A549 (cell line): ENCODE measurements around the gene BICC1. TPM values are rescaled to one million over a fixed set of nuclear protein-coding genes. Genes with fewer than 3 reads are reported as not detected.

ENCODE experiments used
- ATAC-seq, 2 experiments: fragments of 200-7000 bp in 1 of 2; fragments of >200 bp in 1 of 2; cut with Nextera tagmentation in 1 of 2; cut with Tn5 transposase in 1 of 2; 3 replicates each; pipeline versions ENCODE4 v1.8.0 to v1.9.1; 2018 to 2020; ENCODE audit warnings: mild to moderate bottlenecking in 1 of 2, moderate library complexity in 1 of 2
- CTCF ChIA-PET: fragments of 300-600 bp; sonication (Branson Sonifier 250); formaldehyde crosslinking; extraction: SDS; loops from one replicate; lab custom pipeline; 2021; ENCODE audit warnings: antibody characterized with exemption, inconsistent platforms; lab: Yijun Ruan, JAX
- POLR2A ChIA-PET: fragments of 350-600 bp; formaldehyde crosslinking; extraction: SDS; loops from one replicate; lab custom pipeline; 2021; ENCODE audit warnings: antibody characterized with exemption, inconsistent platforms; lab: Yijun Ruan, JAX
- DNase-seq, 2 experiments: peaks; one replicate each; pipeline versions ENCODE4 v3.0.0 to v3.0.0-alpha.2; 2011 to 2016; ENCODE audit warnings: low read depth in 1 of 2, low spot score in 1 of 2
- FAIRE-seq: peaks from 2 replicates; lab custom pipeline; 2011; peaks lifted over from hg19 to GRCh38; lab: Jason Lieb, UNC
- H3K27ac ChIP-seq, 2 experiments: fragments of >200 bp; sonication (Bioruptor Twin); formaldehyde crosslinking; 3 replicates each; pipeline ENCODE4 v1.5.1; 2016 to 2017
- H3K4me1 ChIP-seq: fragments of >200 bp; sonication (Bioruptor Twin); formaldehyde crosslinking; 3 replicates; pipeline ENCODE4 v1.6.1; 2016
- H3K4me2 ChIP-seq: fragments of >200 bp; sonication (Bioruptor Twin); formaldehyde crosslinking; 3 replicates; pipeline ENCODE4 v1.6.1; 2016
- H3K4me3 ChIP-seq: fragments of >200 bp; sonication (Bioruptor Twin); formaldehyde crosslinking; 3 replicates; pipeline ENCODE4 v1.5.1; 2016
- H3K9me3 ChIP-seq: fragments of >200 bp; sonication (Bioruptor Twin); formaldehyde crosslinking; 3 replicates; pipeline ENCODE4 v1.6.1; 2016
- ATOH8 ChIP-seq: fragments of 250-450 bp; sonication (Bioruptor Pico); IDR thresholded peaks from 2 replicates; pipeline ENCODE4 v1.5.0; 2020; ENCODE audit warnings: low read depth, mild to moderate bottlenecking, moderate library complexity
- BHLHE40 ChIP-seq: IDR thresholded peaks from 2 replicates; pipeline ENCODE4 v1.6.1; 2012; ENCODE audit warnings: low read depth, low read length, inconsistent platforms
- EHMT2 ChIP-seq: fragments of 200-600 bp; sonication (generic); IDR thresholded peaks from 2 replicates; pipeline ENCODE4 v1.6.1; 2016; ENCODE audit warnings: antibody characterized with exemption, low read depth, mild to moderate bottlenecking, moderate library complexity
- ELK1 ChIP-seq: fragments of 150-350 bp; IDR thresholded peaks from 2 replicates; pipeline ENCODE4 v1.6.1; 2014; ENCODE audit warnings: low read depth, mild to moderate bottlenecking, low read length
- EP300 ChIP-seq, 2 experiments: fragments of >200 bp; sonication (Bioruptor Twin); formaldehyde crosslinking; IDR thresholded peaks; 2 replicates in 1 of 2; 3 replicates in 1 of 2; pipeline ENCODE4 v1.6.1; 2016 to 2017
- ESRRA ChIP-seq: fragments of 150-350 bp; IDR thresholded peaks from 2 replicates; pipeline ENCODE4 v1.6.1; 2014; ENCODE audit warnings: mild to moderate bottlenecking, low read length, borderline replicate concordance
- FOSL2 ChIP-seq, 2 experiments: fragments of 450-650 bp in 1 of 2; fragments of >200 bp in 1 of 2; sonication (Bioruptor Twin) in 1 of 2; formaldehyde crosslinking; IDR thresholded peaks; 2 replicates each; pipeline versions ENCODE4 v1.5.0 to v1.6.1; 2016 to 2020; ENCODE audit warnings: mild to moderate bottlenecking in 1 of 2, moderate library complexity in 1 of 2
- FOXS1 ChIP-seq: fragments of 250-450 bp; sonication (Bioruptor Pico); IDR thresholded peaks from 2 replicates; pipeline ENCODE4 v1.5.0; 2020; ENCODE audit warnings: mild to moderate bottlenecking, moderate library complexity
- GATA3 ChIP-seq: IDR thresholded peaks from 2 replicates; pipeline ENCODE4 v1.6.1; 2012; ENCODE audit warnings: borderline replicate concordance
- HDAC2 ChIP-seq: fragments of 200-600 bp; sonication (generic); IDR thresholded peaks from 2 replicates; pipeline ENCODE4 v1.6.1; 2016
- HOXA7 ChIP-seq: fragments of 250-450 bp; sonication (Bioruptor Pico); IDR thresholded peaks from 2 replicates; pipeline ENCODE4 v1.5.0; 2020; ENCODE audit warnings: mild to moderate bottlenecking, moderate library complexity
- HOXB13 ChIP-seq: fragments of 250-450 bp; sonication (Bioruptor Pico); IDR thresholded peaks from 2 replicates; pipeline ENCODE4 v1.5.0; 2020; ENCODE audit warnings: low read depth, mild to moderate bottlenecking, moderate library complexity
- JUNB ChIP-seq: fragments of >200 bp; sonication (Bioruptor Twin); formaldehyde crosslinking; IDR thresholded peaks from 2 replicates; pipeline ENCODE4 v1.6.1; 2016
- MAFK ChIP-seq: fragments of 450-650 bp; IDR thresholded peaks from 2 replicates; pipeline ENCODE4 v1.6.1; 2014; ENCODE audit not compliant: partially characterized antibody
- NPAS2 ChIP-seq: fragments of 250-450 bp; sonication (Bioruptor Pico); IDR thresholded peaks from 2 replicates; pipeline ENCODE4 v1.8.0; 2022; ENCODE audit warnings: mild to moderate bottlenecking, moderate library complexity, borderline replicate concordance
- NR3C1 ChIP-seq: fragments of >200 bp; sonication (Bioruptor Twin); formaldehyde crosslinking; IDR thresholded peaks from 3 replicates; pipeline ENCODE4 v1.6.1; 2017
- PHF8 ChIP-seq: fragments of 200-600 bp; sonication (generic); IDR thresholded peaks from 2 replicates; pipeline ENCODE4 v1.6.1; 2016; ENCODE audit warnings: low read depth, mild to moderate bottlenecking, antibody characterized with exemption, moderate library complexity, borderline replicate concordance
- RAD21 ChIP-seq, 2 experiments: fragments of >200 bp in 1 of 2; sonication (Bioruptor Twin) in 1 of 2; formaldehyde crosslinking in 1 of 2; IDR thresholded peaks in 1 of 2; conservative IDR thresholded peaks in 1 of 2; 2 replicates in 1 of 2; 3 replicates in 1 of 2; pipeline ENCODE4 v1.6.1; 2012 to 2018; ENCODE audit warnings: inconsistent platforms in 1 of 2
- RFX5 ChIP-seq: fragments of 450-650 bp; IDR thresholded peaks from 2 replicates; pipeline ENCODE4 v1.7.1; 2014; ENCODE audit warnings: antibody characterized with exemption, mild to moderate bottlenecking, moderate library complexity
- WGBS: methylation state at CpG from one replicate; pipeline ENCODE4 v1.1.6; 2017; ENCODE audit errors: missing lambda C conversion rate; 5-methylcytosine and 5-hydroxymethylcytosine counted together
- polyA plus RNA-seq, 4 experiments: library from polyadenylated mRNA; depleted of rRNA in 3 of 4; stranded (reverse); fragments of >200 nt; fragmentation: RNase III in 1 of 4; extraction: RNeasy Plus Mini Kit Qiagen cat#74134 plus additional on column Dnase treatment in 1 of 4; gene quantifications; 2 replicates in 3 of 4; 3 replicates in 1 of 4; pipeline ENCODE4 v1.2.3, GENCODE V29; 2011 to 2017
- TF ChIP-seq, protein P1 (sequence below): IDR thresholded peaks from 2 replicates; pipeline ENCODE4 v1.6.1; 2012

Gene BICC1
- polyA plus RNA-seq, 2 of the 4 experiments (the other 2 are of a cell fraction) = 36.9 to 56.8 TPM

GRCh38 chr10:58820386-58820785 is 307.7 kb downstream of the BICC1 start:
- peaks cover 59% of the 10 kb centered on the region for H3K4me1 ChIP-seq
- WGBS = 74% methylated on average over 1 of the region's 1 CpG
- H3K9me3 ChIP-seq = no peaks in the 10 kb centered on the region
- ATAC-seq (no peak), FAIRE-seq (no peak), DNase-seq (no peak)
- TF ChIP-seq EP300 (IDR thresholded peaks at IDR 0.05) (no peak), EHMT2 (no peak), MAFK (no peak), NPAS2 (CRISPR knock-in tag) (no peak), NR3C1 (no peak), HOXA7 (CRISPR knock-in tag) (no peak), PHF8 (no peak), GATA3 (no peak), RAD21 (conservative IDR thresholded peaks at IDR 0.05 in 1 of 2, IDR thresholded peaks at IDR 0.05 in 1 of 2) (no peak), BHLHE40 (no peak), ESRRA (no peak), FOSL2 (IDR thresholded peaks at IDR 0.05) (no peak), FOSL2 (CRISPR knock-in tag; IDR thresholded peaks at IDR 0.05) (no peak)
- TF ChIP-seq, protein P1, sequence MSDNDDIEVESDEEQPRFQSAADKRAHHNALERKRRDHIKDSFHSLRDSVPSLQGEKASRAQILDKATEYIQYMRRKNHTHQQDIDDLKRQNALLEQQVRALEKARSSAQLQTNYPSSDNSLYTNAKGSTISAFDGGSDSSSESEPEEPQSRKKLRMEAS = no peak
- no peak overlapping the region for H3K4me3 ChIP-seq
- H3K4me2 ChIP-seq = peak overlapping the region; percentile 57
- ChIA-PET CTCF (interaction anchor here (1.0 kb wide), 1 partner anchor 132 kb away, joined by 3 read pairs; no protein-coding TSS in a partner anchor), POLR2A (no interaction called here)
- peak overlapping the region; percentile 47 to 76; a peak in 5 of 6 replicates for H3K27ac ChIP-seq

GRCh38 chr10:58820861-58821751 is 308.4 kb downstream of the BICC1 start:
- 51% methylated on average over 7 of the region's 7 CpGs for WGBS
- Histone ChIP-seq H3K9me3 (no peaks in the 10 kb centered on the region), H3K27ac (peak overlapping the region; percentile 47 to 76; a peak in 5 of 6 replicates), H3K4me1 (peaks cover 59% of the 10 kb centered on the region), H3K4me2 (peak overlapping the region; percentile 57), H3K4me3 (no peak overlapping the region)
- POLR2A ChIA-PET = no interaction called here
- DNase-seq = peak in 1 of 2 experiments; percentile 25
- CTCF ChIA-PET = no interaction called here
- peak in 1 of 2 experiments; percentile 57; a peak in 3 of 6 replicates for ATAC-seq
- TF ChIP-seq PHF8 (no peak), ESRRA (no peak), FOSL2 (IDR thresholded peaks at IDR 0.05) (no peak), FOSL2 (CRISPR knock-in tag; IDR thresholded peaks at IDR 0.05) (peak; percentile 65), GATA3 (peak; percentile 17; the same call in 1 of the 2 replicates), JUNB (peak; percentile 55), MAFK (peak; percentile 24), ATOH8 (CRISPR knock-in tag) (no peak), HOXB13 (no peak)
- FAIRE-seq = no peak

GRCh38 chr10:58821752-58822056 is 309.0 kb downstream of the BICC1 start:
- Histone ChIP-seq H3K4me1 (peaks cover 56% of the 10 kb centered on the region), H3K9me3 (no peaks in the 10 kb centered on the region), H3K4me3 (no peak overlapping the region), H3K27ac (peak overlapping the region; percentile 46 to 76; a peak in 5 of 6 replicates)
- 80% methylated on average over 1 of the region's 1 CpG for WGBS
- no peak for ATAC-seq
- CTCF ChIA-PET = no interaction called here
- POLR2A ChIA-PET = no interaction called here
- DNase-seq = no peak
- TF ChIP-seq ELK1 (no peak), HDAC2 (no peak), MAFK (no peak), RFX5 (no peak), FOXS1 (CRISPR knock-in tag) (no peak), NPAS2 (CRISPR knock-in tag) (no peak)
- TF ChIP-seq, all 56 proteins: peak for 0
- H3K4me2 ChIP-seq = peak overlapping the region; percentile 57
- no peak for FAIRE-seq
